ENCODE results near the gene NOP56.
A peak's percentile ranks its signal among the peaks of the same experiment; 100 is the strongest.
"Not testable (repeated sequence)": the region's sequence is repeated elsewhere in the genome, so short reads cannot be mapped to it uniquely, and the experiment has no call there.

The NOP56 gene

GRCh38 chr20:2640899-2641298 is 11.5 kb upstream of the NOP56 start:
- no peak for DNase-seq (ENCODE audit: low read depth)

- no peak for DNase-seq (ENCODE audit: low read depth)
Observed at GRCh38 chr20:2643708-2644107, 8.7 kb upstream of the NOP56 start.

GRCh38 chr20:2652724-2653555 is 508 bp downstream of the NOP56 start:
- peak; percentile 93 for DNase-seq (ENCODE audit: low read depth)

GRCh38 chr20:2653556-2654383 is 1.3 kb downstream of the NOP56 start:
- DNase-seq (ENCODE audit: low read depth), result no peak

- no peak for DNase-seq (ENCODE audit: low read depth)
Observed at GRCh38 chr20:2654384-2654822, 2.0 kb downstream of the NOP56 start.

GRCh38 chr20:2654831-2655230 is 2.4 kb downstream of the NOP56 start:
- DNase-seq (ENCODE audit: low read depth), result no peak

GRCh38 chr20:2655331-2656116 is 3.1 kb downstream of the NOP56 start:
- no peak for DNase-seq (ENCODE audit: low read depth)

- no peak for DNase-seq (ENCODE audit: low read depth)
Observed at GRCh38 chr20:2656471-2657117, 4.2 kb downstream of the NOP56 start.

- no peak for DNase-seq (ENCODE audit: low read depth)
Observed at GRCh38 chr20:2657241-2657640, 4.8 kb downstream of the NOP56 start.

GRCh38 chr20:2657674-2658073 is 5.2 kb downstream of the NOP56 start:
- DNase-seq (ENCODE audit: low read depth), result no peak

- peak; percentile 54 for DNase-seq (ENCODE audit: low read depth)
Observed at GRCh38 chr20:2658414-2659354, 6.3 kb downstream of the NOP56 start.

GRCh38 chr20:2659547-2659946 is 7.1 kb downstream of the NOP56 start:
- DNase-seq (ENCODE audit: low read depth), result no peak

GRCh38 chr20:2663364-2663886 is 11.0 kb downstream of the NOP56 start:
- no peak for DNase-seq (ENCODE audit: low read depth)

- DNase-seq (ENCODE audit: low read depth), result peak; percentile 93
Observed at GRCh38 chr20:2663887-2664719, 11.7 kb downstream of the NOP56 start, which contains the start of gene IDH3B. Gene IDH3B, minus strand, starts transcription at chr20:2664216. Its CDS starts 28 bp downstream, at chr20:2664188.

- no peak for DNase-seq (ENCODE audit: low read depth)
Observed at GRCh38 chr20:2671977-2672376, 19.5 kb downstream of the NOP56 start.

- no peak for DNase-seq (ENCODE audit: low read depth)
Observed at GRCh38 chr20:2672446-2672845, 20.0 kb downstream of the NOP56 start.

GRCh38 chr20:2673453-2673852 is 21.0 kb downstream of the NOP56 start:
- no peak for DNase-seq (ENCODE audit: low read depth)

GRCh38 chr20:2680046-2680445 is 27.6 kb downstream of the NOP56 start:
- DNase-seq (ENCODE audit: low read depth), result no peak

- not testable (repeated sequence) for DNase-seq (ENCODE audit: low read depth)
Observed at GRCh38 chr20:2682040-2682439, 29.6 kb downstream of the NOP56 start.
